ENCODE data around the gene C14orf180. TPM values are rescaled to one million over a fixed set of nuclear protein-coding genes. Genes with fewer than 3 reads are reported as not detected.

C14orf180 gene
- total RNA-seq, 1 experiment from 2014 or later = not detected

DNA sequence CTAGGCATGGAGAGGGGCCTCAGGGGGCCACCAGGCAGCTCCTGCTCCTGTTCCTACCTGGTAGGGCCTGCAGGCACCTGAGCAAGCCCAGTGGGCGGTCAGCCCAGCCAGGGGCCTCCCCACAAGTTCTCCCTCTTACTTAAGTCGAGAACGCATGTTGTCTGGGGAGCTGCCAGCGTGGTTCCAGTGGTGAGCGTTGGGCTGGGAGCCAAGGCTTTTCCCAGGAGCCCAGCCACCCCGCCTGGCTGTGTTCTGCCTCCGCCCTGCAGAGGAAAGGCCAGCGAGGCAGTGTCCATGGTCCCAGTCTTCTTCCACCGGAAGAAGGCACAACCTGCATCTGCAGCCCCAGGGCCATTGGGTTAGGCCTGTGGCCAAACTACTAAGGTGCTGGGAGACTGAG, 1.4 kb downstream of the C14orf180 start:
- H3K4ac ChIP-seq (ENCODE audit: low read depth, low read length) = no peak overlapping the region
- no peaks in the 10 kb centered on the region for H3K23me2 ChIP-seq (ENCODE audit: insufficient read length, low read depth, low read length, poor library complexity, severe bottlenecking)
- H2BK12ac ChIP-seq (ENCODE audit: insufficient read length, low read depth, low read length) = no peak overlapping the region
- WGBS (ENCODE audit: extremely low coverage, insufficient read length, low lambda C conversion rate) = no CpG with 5 or more reads among the region's 9 CpGs
- H3K79me1 ChIP-seq (ENCODE audit: insufficient read depth, low read depth, low read length, poor library complexity, severe bottlenecking) = no peaks in the 10 kb centered on the region
- no peak overlapping the region; the same call in 1 of the 2 replicates for H3K14ac ChIP-seq (ENCODE audit: insufficient read depth, low read length)
- H4K8ac ChIP-seq (replicated peaks; ENCODE audit: insufficient read length, low read depth, low read length) = no peak overlapping the region
- no peaks in the 10 kb centered on the region for H3K79me2 ChIP-seq (ENCODE audit: insufficient read depth, low read length)
- Mint-ChIP-seq H3K4me3 (no peak overlapping the region), H3K9me3 (no peaks in the 10 kb centered on the region; a peak in 1 of 5 replicates), H3K4me1 (peaks cover 0 to 4% of the 10 kb centered on the region in 2 experiments; a peak in 1 of 4 replicates), H3K27me3 (ENCODE audit: low read depth) (peaks cover 2% of the 10 kb centered on the region), H3K36me3 (ENCODE audit: insufficient read depth in 1 of 3, low read depth in 3 of 3) (no peaks in the 10 kb centered on the region), H3K27ac (no peak overlapping the region)
- no peaks in the 10 kb centered on the region for H3K27me3 ChIP-seq (ENCODE audit: insufficient read depth, low read length)
- H3K4me2 ChIP-seq (ENCODE audit: insufficient read depth, insufficient read length, low read length) = no peak overlapping the region
- no peak overlapping the region for H3K18ac ChIP-seq (ENCODE audit: insufficient read length, low read depth, low read length)
- H4K20me1 ChIP-seq (ENCODE audit: control insufficient read depth, insufficient read depth, insufficient read length) = no peaks in the 10 kb centered on the region
- H2AFZ ChIP-seq (ENCODE audit: low read length) = no peak overlapping the region
- no peaks in the 10 kb centered on the region for H3K9me3 ChIP-seq (ENCODE audit: control insufficient read depth, low read depth, low read length)
- no peak overlapping the region for H4K91ac ChIP-seq (ENCODE audit: insufficient read length, low read depth, low read length)
- no peak overlapping the region for H2AK5ac ChIP-seq (ENCODE audit: insufficient read length, low read length)
- H3K4me1 ChIP-seq (ENCODE audit: insufficient read depth, low read length) = no peaks in the 10 kb centered on the region
- H3K27ac ChIP-seq (ENCODE audit: insufficient read length, low read depth, low read length) = no peak overlapping the region
- TF ChIP-seq, protein P1, sequence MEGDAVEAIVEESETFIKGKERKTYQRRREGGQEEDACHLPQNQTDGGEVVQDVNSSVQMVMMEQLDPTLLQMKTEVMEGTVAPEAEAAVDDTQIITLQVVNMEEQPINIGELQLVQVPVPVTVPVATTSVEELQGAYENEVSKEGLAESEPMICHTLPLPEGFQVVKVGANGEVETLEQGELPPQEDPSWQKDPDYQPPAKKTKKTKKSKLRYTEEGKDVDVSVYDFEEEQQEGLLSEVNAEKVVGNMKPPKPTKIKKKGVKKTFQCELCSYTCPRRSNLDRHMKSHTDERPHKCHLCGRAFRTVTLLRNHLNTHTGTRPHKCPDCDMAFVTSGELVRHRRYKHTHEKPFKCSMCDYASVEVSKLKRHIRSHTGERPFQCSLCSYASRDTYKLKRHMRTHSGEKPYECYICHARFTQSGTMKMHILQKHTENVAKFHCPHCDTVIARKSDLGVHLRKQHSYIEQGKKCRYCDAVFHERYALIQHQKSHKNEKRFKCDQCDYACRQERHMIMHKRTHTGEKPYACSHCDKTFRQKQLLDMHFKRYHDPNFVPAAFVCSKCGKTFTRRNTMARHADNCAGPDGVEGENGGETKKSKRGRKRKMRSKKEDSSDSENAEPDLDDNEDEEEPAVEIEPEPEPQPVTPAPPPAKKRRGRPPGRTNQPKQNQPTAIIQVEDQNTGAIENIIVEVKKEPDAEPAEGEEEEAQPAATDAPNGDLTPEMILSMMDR (conservative IDR thresholded peaks at IDR 0.05) = no peak
- no peak overlapping the region for H2BK20ac ChIP-seq (ENCODE audit: low read depth, low read length, poor library complexity, severe bottlenecking)
- H2BK120ac ChIP-seq (ENCODE audit: low read depth, low read length, poor library complexity, severe bottlenecking) = no peak overlapping the region
- no peak overlapping the region for H3K56ac ChIP-seq (ENCODE audit: insufficient read length, low read depth, low read length)
- no peak for DNase-seq
- no peak overlapping the region for H2BK5ac ChIP-seq (ENCODE audit: insufficient read length, low read length)
- no peak overlapping the region for H3K9ac ChIP-seq (ENCODE audit: extremely low read depth, insufficient read length, low read length)
- H3K23ac ChIP-seq (ENCODE audit: insufficient read length, low read depth, low read length) = no peak overlapping the region
- no peak overlapping the region for H2BK15ac ChIP-seq (ENCODE audit: low read depth, low read length)
- no peak overlapping the region for H3T11ph ChIP-seq (ENCODE audit: low read length)
- H4K5ac ChIP-seq (ENCODE audit: insufficient read length, low read depth, low read length) = no peak overlapping the region

Measured in H9 (cell line).